ENCODE results near the gene AFF3.

- TF ChIP-seq POLR2A (IDR thresholded peaks at IDR 0.05): no peak
- no peak for TF ChIP-seq CTCF (IDR thresholded peaks at IDR 0.05)
Observed at GRCh38 chr2:99831772-99832171, 310.6 kb downstream of the AFF3 start.
